GM18526 (cell line): ENCODE data around the gene CLNK.

ENCODE experiments used
- POLR2A ChIP-seq: IDR thresholded peaks from 3 replicates; pipeline ENCODE4 v1.6.1; 2011; ENCODE audit not compliant: insufficient read length; ENCODE audit errors: extremely low read depth

The CLNK gene

DNA sequence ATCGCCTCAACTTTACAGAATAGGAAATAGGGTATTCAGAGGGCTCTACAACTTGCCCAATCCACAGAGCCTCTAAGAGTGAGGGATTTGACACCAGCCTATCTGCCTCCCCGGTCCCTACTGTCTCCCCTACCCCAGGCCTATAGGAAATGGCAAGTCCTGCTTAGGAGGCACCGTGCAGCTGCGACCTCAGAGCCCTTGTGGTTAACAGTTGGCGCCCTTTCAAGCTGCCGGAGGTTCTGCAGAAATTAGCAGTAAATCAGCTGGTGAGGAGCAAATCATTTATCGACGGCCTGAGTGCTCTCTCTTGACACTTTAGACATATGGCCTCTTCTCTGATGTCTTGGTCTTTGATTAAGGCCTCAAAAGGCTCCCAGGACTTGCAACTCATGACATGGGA lies 96.9 kb downstream of the CLNK start:
- no peak for TF ChIP-seq POLR2A

- TF ChIP-seq POLR2A: no peak
Measured at GRCh38 chr4:10587296-10587695, 97.3 kb downstream of the CLNK start.

DNA sequence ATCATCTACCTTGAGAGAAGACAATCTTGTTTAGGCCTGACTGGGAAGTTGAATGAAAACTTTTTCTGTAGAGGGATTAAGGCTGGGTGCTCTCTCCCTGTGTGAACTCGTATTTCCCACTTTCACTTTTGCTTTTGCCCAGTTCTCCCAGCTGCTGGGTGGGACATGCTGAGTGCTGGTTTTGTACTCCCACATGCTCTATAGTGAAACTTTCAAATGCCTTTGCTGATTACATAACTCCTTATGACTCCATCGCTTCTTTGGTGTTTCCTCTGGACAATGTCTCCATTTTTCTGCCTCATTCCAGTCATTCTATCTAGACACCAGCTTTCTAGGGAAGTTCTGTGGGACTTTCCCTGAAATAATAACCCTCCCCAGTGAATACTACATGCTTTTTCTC lies 100.5 kb downstream of the CLNK start:
- no peak for TF ChIP-seq POLR2A

GRCh38 chr4:10582951-10583350 lies 101.6 kb downstream of the CLNK start:
- no peak for TF ChIP-seq POLR2A

DNA sequence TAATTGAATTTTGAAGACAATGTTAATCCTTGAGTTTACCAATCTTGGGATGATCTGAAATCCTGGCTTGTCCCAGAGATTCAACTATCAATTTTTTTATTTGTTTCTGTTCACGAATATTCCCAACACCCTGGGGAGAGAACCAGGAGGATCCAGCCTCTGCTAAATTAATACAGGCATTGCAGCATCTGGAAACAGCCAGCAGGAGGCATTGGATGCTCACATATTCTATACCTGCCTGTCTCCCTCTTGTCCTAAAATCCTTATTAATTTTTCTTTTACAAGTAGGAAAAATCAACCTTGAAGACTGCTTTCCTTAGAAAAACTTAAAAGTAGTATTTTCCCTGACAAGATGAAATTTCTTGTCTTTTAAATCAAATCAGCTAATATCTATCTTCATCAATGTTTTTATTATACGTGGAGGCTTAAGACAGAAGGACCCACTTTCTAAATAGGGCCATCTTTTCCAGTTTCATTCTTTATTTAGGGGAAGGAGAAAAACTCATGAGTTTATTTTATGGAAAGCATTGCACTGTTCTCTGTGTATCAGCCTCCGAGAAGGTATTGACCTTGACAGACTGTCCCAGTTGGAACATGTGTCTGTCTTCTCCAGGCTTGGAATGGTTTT lies 102.4 kb downstream of the CLNK start:
- no peak for TF ChIP-seq POLR2A

DNA sequence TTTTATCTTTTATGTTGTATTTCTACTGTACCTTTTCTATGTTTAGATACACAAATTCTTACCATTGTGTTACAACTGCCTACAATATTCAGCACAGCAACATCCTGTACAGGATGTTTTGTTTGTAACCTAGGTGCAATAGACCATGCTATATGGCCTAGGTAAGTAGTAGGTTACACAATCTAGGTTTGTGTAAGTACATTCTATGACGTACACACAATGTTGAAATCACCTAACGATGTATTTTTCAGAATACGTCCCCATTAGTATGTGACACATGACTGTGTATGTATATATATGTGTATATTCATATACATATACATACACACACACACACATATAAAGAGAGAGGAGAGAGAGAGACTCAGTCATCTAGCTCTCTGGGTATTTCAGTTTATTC lies 103.5 kb downstream of the CLNK start:
- TF ChIP-seq POLR2A: no peak

DNA sequence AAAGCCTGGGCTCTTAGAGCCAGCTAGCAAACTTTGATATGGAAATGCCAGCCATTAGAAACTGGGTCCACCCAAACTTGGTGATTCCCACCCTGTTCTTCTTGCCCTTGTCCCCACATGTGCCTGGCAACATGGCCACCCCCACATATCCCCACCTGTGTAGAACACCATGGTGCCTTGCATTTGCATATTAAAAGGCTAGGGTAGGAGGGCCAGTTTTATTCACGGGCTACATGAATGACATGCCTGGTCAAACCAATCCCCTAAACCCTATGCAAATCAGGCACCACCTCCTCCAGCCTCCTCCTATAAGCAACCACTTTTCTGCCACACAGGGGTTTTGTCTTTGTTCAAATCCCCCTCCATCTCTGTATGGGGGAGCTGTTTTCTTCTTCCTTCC lies 104.9 kb downstream of the CLNK start:
- TF ChIP-seq POLR2A: no peak

GRCh38 chr4:10577508-10578426 lies 106.8 kb downstream of the CLNK start:
- no peak for TF ChIP-seq POLR2A

GRCh38 chr4:10577018-10577417 lies 107.5 kb downstream of the CLNK start:
- TF ChIP-seq POLR2A: no peak

DNA sequence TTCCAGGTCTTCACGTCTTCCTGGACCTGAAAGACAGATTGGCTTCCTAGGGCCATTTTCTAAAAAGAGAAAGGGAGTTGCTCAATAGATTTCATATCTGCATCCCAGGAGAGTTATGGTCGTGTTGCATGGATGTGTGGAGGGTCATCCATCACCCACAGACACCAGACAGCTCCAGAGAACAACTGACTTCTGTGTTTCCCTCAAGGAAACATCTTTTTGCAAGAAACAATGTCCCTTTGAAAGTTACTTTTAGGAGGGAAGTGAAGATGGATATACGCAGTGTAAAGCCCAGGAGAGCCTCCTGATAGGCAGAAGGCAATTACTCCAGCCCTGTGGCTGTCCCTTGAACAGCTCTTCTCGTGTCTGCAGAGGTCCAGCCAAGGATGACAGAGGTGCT lies 108.3 kb downstream of the CLNK start:
- TF ChIP-seq POLR2A: no peak

GRCh38 chr4:10575414-10575813 lies 109.2 kb downstream of the CLNK start:
- no peak for TF ChIP-seq POLR2A

- no peak for TF ChIP-seq POLR2A
Measured at GRCh38 chr4:10571909-10572308, 112.7 kb downstream of the CLNK start.

- TF ChIP-seq POLR2A: no peak
Measured at GRCh38 chr4:10569491-10569890, 115.1 kb downstream of the CLNK start.

GRCh38 chr4:10567766-10568165 lies 116.8 kb downstream of the CLNK start:
- TF ChIP-seq POLR2A: no peak

- no peak for TF ChIP-seq POLR2A
Measured at GRCh38 chr4:10565166-10565780, 119.3 kb downstream of the CLNK start.

DNA sequence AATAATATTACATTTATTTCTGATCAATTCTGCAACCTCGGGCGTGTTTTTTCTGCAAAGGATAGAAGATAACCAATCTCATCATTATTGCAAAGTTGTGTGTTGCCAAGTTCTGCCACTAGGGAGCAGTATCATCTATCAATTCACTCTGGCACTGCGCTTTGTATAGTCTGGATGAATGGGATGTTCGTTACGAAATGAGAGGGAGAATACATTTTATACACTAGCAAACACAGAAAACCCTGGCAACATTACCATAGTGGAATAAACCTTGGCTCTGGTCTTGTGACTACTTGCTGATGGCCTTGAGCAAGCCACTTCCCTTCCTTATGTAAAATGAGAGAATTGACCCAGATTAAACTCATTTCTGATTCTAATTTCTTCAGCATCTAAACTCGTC lies 129.9 kb downstream of the CLNK start:
- no peak for TF ChIP-seq POLR2A

DNA sequence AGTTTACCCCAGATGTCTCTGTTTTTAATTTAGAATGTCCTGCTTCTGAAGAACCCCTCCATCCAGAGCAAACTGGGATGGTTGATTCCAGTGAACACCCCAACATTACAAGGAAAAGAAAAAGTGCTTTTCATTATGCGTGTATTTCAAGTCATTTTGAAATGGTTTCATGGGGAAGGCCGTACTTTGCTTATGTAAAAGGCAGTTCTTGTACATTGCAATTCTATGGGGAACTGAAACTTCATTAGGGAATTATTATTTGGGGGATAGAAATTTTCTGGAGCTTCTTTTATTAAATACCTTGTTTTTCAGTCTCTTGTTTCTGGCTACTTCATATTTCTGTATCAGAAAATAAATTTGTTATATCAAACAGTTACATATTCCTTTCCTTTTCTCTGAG lies 130.4 kb downstream of the CLNK start:
- TF ChIP-seq POLR2A: no peak
